CD4-positive, alpha-beta T cell treated with Interleukin-21 for 1 hour (primary cell): Measurements from ENCODE around the gene ZNF83.
"Not testable (repeated sequence)": the region's sequence is repeated elsewhere in the genome, so short reads cannot be mapped to it uniquely, and the experiment has no call there.

ENCODE experiments used
- DNase-seq: peaks from one replicate; pipeline ENCODE4 v3.0.0-alpha.2; 2020

ZNF83 gene

DNA sequence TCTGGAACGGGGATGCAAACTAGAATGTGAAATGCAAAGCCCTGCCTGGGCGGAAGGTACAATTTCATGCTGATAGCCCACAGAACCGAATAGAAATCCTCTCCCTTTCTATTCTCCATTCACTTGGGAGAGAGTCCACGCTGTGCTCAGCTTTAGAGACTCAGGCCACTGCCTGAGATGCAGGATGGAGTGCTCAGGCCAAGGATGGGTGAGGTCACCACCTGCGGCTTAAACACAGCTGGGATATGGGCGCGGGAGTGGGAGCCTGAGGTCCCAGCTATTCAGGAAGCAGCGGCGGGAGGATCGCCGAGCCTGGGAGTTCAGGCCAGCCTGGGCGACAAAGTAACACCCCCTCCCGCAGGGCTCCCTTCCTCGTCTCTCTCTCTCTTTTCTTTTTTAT lies 446 bp upstream of the ZNF83 start:
- DNase-seq, result no peak

- DNase-seq, result no peak
Measured at GRCh38 chr19:52635786-52636570, 2.2 kb downstream of the ZNF83 start.

- not testable (repeated sequence) for DNase-seq
Measured at GRCh38 chr19:52627441-52627840, 10.7 kb downstream of the ZNF83 start.

- no peak for DNase-seq
Measured at GRCh38 chr19:52626915-52627314, 11.2 kb downstream of the ZNF83 start.

GRCh38 chr19:52622261-52622660 lies 15.9 kb downstream of the ZNF83 start:
- no peak for DNase-seq

DNA sequence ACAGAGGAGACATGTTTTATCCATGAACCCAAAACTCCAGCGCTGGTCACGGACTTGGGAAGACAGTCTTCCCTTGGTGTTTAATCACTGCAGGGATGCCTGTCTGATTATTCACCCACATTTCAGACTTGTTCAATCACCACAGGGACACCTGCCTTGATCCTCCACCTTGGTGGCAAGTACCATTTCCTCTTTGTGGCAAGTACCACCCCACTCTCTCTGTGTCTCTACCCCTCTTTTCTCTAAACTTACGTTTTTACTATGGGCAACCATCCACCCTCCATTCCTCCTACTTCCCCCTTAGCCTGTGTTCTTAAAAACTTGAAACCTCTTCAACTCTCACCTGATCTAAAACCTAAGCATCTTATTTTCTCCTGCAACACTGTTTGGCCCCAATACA lies 16.8 kb downstream of the ZNF83 start:
- DNase-seq, result no peak

DNA sequence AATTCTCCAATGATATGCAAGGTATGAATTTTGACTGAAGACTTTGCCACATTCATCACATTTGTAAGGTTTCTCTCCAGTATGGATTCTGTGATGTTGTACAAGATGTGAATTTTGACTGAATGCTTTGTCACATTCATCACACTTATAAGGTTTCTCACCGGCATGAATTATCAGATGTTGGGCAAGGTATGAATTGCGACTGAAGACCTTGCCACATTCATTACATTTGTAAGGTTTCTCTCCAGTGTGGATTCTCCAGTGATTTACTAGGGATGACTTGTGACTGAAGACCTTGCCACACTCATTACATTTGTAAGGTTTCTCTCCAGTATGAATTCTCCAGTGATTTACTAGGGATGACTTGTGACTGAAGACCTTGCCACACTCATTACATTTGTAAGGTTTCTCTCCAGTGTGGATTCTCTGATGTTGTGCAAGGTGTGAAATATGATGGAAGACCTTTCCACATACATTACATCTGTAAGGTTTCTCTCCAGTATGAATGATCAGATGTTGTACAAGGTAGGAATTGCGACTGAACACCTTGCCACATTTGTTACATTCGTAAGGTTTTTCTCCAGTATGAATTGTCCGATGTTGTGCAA lies 24.8 kb downstream of the ZNF83 start:
- no peak for DNase-seq

DNA sequence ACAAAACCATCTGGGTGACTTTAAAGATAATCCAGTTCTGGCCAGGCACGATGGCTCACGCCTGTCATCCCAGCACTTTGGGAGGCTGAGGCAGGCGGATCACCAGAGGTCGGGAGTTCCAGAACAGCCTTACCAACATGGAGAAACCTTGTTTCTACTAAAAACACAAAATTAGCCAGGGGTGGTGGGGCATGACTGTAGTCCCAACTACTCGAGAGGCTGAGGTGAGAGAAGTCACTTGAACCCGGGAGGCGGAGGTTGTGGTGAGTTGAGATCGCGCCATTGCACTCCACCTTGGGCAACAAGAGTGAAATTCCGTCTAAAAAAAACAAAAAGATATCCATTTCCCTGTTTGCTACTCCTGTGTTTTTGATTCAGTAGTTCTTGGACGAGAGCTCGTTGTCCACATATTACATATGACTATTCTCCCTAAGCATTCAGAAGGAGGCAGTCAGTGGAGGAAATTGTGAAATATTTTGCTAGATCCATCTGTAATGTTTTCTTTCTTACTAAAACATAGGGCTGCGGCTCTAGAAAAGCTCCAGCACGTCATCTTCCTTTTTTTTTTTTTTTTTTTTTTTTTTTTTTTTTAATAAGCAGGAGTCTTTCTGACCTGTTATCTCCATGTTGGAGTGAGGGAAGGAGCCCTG lies 34.5 kb downstream of the ZNF83 start:
- no peak for DNase-seq

DNA sequence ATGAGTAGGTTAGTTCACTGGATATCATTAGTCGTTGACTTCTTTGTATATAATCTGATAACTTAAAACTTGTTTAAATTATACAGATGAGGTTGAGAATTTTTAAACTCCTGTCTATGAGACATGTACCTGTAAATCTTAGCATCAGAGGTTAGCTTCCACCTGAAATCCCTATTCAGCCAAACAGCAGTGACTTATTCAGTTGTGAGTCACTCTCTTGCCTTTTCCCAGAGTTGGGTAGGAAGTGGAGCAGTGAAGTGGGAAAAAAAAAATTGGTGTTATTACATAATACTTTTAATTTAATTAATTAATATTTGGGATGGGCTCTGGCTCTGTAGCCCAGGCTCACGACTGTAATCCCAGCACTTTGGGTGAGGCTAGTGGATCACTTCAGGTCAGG lies 35.2 kb downstream of the ZNF83 start:
- no peak for DNase-seq

- DNase-seq, result not testable (repeated sequence)
Measured at GRCh38 chr19:52601974-52602366, 36.2 kb downstream of the ZNF83 start.

DNA sequence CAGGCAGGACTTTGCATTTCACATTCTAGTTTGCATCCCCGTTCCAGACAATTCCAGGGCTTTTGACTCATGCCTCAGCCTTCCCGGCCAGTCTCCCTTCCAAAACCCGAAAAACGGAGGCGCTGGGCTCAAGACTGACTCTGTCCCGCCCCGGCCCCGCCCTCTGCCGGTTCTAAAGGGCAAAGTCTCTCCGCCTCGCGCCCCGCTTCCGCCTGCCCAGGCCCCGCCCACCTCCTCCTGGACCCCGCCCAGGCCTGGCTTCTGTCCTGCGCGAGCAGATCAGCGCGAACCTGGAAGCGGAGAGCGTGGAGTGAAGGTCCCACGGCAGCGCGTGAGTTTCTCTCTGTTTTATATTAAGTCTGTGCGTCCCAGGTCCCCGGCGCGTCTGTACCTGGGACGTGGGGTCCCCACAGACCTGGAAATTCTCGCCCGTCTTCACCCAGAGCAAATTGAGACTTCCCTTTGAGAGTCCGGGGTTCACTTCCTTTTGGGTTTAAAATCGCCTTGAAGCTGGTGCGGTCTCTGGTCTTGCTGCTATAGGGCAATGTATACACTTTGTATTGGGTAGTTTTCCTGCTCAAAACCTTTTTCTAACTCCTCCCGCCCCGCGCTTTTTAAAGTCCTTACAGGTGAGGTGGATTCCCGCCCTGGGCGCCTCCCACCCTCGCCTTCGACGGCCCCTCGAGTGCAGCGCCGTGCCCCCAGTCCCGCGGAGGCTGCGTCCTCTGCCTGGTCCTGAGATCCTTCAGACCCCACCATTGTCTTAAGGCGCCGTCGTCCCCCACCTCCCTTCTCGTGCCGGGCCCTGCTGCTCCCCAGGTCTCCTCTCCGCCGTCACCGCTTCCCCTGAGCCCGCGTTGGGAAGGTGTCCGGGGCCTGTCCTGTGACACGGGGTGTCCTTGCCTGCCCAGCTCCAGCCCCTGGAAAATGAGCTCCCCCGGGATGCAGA lies 36.9 kb downstream of the ZNF83 start:
- DNase-seq, result peak; percentile 92

DNA sequence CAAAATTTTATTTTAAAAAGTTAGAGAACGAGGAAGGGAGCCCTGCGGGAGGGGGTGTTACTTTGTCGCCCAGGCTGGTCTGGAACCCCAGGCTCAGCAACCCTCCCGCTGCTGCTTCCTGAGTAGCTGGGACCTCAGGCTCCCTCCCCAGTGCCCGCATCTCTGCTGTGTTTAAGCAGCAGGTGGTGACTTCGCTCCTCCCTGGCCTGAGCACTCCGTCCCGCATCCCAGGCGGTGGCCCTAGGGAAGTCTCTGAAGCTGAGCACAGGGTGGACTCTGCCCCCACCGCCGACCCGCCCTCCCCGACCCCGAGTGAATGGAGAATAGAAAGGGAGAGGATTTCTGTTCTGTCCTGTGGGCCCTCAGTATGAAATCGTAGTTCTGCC lies 37.5 kb downstream of the ZNF83 start:
- DNase-seq, result no peak

DNA sequence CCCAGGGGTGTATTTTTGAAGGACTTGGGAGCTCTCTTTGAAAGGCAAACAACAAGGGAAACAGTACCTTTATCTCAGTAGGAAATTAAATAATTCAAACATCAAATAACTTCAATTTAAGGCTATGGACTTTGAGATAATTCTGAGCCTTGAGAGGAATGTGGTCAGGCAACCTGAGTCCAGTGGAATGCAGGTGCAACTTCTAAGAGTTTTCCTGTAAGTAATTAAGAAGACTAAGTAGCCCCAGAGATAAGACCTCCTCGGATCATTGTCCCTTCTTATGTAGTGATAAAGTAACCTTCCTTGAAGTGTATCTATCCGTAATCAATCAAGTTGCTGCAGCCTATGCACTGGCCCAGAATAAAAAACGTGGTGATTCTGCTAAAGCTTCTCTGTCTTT lies 38.9 kb downstream of the ZNF83 start:
- DNase-seq, result no peak

- DNase-seq, result not testable (repeated sequence)
Measured at GRCh38 chr19:52593441-52593840, 44.7 kb downstream of the ZNF83 start.

DNA sequence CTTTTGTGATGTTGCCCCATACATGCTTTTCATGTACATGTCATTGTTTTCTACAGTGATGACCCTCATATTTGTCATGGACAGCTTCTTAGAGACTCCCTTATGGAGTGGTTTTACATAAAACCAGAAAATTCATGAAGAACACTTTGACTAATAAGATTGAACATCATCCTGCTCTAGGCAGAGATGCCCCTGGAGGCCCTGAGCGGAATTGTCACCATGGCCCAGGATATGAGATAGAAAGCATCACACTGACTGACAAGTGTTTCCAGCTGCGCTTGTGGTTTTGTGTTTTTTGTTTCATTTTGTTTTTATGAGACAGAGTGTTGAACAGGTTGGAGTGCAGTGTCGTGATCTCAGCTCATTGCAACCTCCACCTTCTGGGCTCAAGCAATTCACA lies 45.9 kb downstream of the ZNF83 start:
- DNase-seq, result no peak

DNA sequence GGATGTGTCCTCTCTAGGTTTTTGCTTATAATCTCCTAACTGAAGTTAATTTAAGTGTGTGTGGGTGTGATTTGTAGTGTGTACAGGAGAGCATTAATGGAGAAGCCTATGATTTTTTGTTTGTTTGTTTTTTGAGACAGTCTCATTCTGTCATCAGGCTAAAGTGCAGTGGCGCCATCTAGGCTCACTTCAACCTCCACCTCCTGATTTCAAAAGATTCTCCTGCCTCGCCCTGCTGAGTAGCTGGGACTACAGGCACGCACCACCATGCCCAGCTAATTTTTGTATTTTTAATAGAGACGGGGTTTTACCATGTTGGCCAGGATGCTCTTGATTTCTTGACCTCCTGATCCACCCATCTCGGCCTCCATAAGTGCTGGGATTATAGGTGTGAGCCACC lies 47.4 kb downstream of the ZNF83 start:
- peak; percentile 17 for DNase-seq

- no peak for DNase-seq
Measured at GRCh38 chr19:52585604-52586003, 52.6 kb downstream of the ZNF83 start.

DNA sequence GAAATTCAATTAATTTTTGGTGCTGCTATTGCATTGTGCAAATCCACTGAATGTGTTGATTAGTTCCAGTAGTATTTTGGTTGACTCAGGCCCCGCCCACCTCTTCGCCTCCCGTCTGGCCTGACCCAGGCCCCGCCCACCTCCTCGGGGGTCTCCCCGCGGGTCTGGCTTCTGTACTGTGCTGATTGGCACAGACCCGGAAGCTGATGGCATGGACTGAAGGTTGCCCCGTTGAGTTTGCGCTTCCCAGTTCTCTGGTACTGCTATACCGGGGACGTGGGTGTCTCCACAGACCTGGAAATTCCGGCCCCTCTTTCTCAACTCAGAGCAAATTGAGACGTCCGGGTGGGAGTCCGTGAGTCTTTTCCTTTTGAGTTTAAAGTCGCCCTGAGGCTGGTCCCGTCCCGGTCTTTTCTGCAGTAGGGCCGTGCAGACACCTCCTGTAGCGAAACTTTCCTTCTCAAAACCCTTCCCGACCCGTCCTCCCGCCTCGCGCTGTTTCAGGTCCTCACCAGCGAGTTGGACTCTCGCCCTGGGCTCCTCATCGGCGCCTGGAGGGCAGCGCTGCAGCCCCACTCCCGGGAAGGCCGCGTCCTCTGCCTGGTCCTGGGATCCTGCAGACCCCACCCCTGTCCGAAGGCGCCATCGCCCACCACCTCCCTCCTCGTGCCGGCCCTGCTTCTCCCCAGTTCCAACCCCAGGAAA lies 53.3 kb downstream of the ZNF83 start:
- DNase-seq, result no peak

DNA sequence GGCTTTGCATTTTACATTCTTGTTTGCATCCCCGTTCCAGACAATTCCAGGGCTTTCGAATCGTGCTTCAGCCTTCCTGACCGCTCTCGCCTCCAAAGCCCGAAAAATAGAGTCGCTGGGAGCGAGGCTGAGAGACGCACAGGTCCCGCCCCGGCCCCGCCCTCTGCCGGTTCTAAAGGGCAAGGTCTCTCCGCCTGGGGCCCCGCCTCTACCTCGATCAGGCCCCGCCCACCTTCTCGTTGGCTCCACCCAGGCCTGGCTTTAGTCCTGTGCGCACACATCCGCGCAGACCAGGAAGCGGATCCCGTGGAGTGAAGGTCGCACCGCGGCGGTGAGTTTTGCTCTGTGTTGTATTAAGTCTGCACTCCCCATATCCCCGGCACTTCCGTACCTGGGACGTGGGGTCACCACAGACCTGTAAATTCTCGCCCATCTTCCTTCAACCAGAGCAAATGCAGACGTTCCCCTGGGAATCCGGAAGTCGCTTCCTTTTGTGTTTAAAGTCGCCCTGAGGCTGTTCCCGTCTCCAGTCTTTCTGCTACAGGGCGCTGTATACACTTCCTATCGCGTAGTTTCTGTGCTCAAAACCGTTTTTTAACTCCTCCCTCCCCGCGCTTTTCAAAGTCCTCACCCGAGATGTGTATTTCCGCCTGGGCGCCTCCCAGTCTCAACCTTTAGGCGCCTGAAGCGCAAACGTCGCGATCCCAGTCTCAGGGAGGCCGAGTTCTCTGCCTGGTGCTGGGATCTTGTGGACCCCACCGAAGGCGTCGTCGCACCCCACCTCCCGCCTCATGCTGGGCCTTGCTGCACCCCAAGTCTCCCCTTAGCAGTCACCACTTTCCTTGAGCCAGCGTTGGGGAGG lies 67.9 kb downstream of the ZNF83 start, which contains the start of gene ZNF701:
Gene ZNF701, plus strand, starts transcription at position 288 of the 862 bp plus-strand sequence. CDS start 3,861 bp downstream, outside the sequence.
- peak; percentile 96 for DNase-seq

GRCh38 chr19:52569638-52569999 lies 68.5 kb downstream of the ZNF83 start:
- not testable (repeated sequence) for DNase-seq

DNA sequence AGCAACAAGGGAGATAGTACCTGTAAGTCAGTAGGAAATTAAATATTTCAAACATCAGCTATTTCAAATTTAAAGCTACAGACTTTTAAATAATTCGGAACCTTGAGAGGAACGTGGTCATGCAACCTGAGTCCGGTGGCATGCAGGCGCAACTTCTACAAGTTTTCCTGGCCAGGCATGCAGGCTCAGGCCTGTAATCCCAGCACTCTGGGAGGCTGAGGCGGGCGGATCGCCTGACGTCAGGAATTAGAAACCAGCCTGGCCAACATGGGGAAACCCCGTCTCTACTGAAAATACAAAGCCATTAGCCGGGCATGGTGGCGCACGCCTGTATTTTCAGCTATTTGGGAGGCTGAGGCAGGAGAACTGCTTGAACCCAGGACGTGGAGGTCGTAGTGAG lies 70.2 kb downstream of the ZNF83 start:
- DNase-seq, result no peak
